ENCODE results near the gene SH3GL3. TPM values are rescaled to one million over a fixed set of nuclear protein-coding genes. Genes with fewer than 3 reads are reported as not detected.

Gene SH3GL3
- total and polyA plus RNA-seq, 10 donors: 0.06 TPM; not detected in 9

- Histone ChIP-seq H3K27me3 (replicated peaks in 1 of 7) (peaks cover 0 to 8% (median 0%) of the 10 kb centered on the region in 7 donors), H3K27ac (no peak overlapping the region), H3K9me3 (peaks cover 0 to 22% (median 13%) of the 10 kb centered on the region in 8 donors), H3K36me3 (no peaks in the 10 kb centered on the region), H3K4me1 (no peaks in the 10 kb centered on the region), H3K4me3 (no peak overlapping the region)
- 81 to 85% (median 83%) methylated on average over 2 of the region's 2 CpGs for WGBS, 5 donors
- DNase-seq: no peak
- intact Hi-C loops (cut with DNase I; ENCODE audit: low total_unique reads): no loop called here
- TF ChIP-seq POLR2A (IDR thresholded peaks at IDR 0.05): no peak
- TF ChIP-seq CTCF (IDR thresholded peaks at IDR 0.05 in 8 of 11, conservative IDR thresholded peaks at IDR 0.05 in 3 of 11): no peak
- TF ChIP-seq POLR2AphosphoS5 (IDR thresholded peaks at IDR 0.05): no peak
Observed at GRCh38 chr15:83598031-83598430, 150.9 kb downstream of the SH3GL3 start.

GRCh38 chr15:83602021-83602420 lies 154.9 kb downstream of the SH3GL3 start:
- 83 to 94% (median 90%) methylated on average over 2 of the region's 2 CpGs for WGBS, 5 donors
- TF ChIP-seq POLR2A (IDR thresholded peaks at IDR 0.05) (no peak), POLR2AphosphoS5 (IDR thresholded peaks at IDR 0.05) (no peak), CTCF (IDR thresholded peaks at IDR 0.05 in 8 of 11, conservative IDR thresholded peaks at IDR 0.05 in 3 of 11) (no peak)
- no peak overlapping the region for H3K27ac ChIP-seq
- H3K27me3 ChIP-seq (replicated peaks in 1 of 7): peaks cover 0 to 13% (median 0%) of the 10 kb centered on the region in 7 donors
- DNase-seq: no peak
- no peaks in the 10 kb centered on the region for H3K4me1 ChIP-seq
- H3K36me3 ChIP-seq: no peaks in the 10 kb centered on the region
- no peak overlapping the region for H3K4me3 ChIP-seq
- intact Hi-C loops (cut with DNase I; ENCODE audit: low total_unique reads): no loop called here
- peaks cover 0 to 22% (median 13%) of the 10 kb centered on the region in 8 donors for H3K9me3 ChIP-seq

GRCh38 chr15:83604549-83604948 lies 157.4 kb downstream of the SH3GL3 start:
- Histone ChIP-seq H3K27ac (no peak overlapping the region), H3K9me3 (peaks cover 0 to 18% (median 6%) of the 10 kb centered on the region in 8 donors), H3K4me1 (no peaks in the 10 kb centered on the region), H3K4me3 (no peak overlapping the region), H3K36me3 (no peaks in the 10 kb centered on the region), H3K27me3 (replicated peaks in 1 of 7) (peaks cover 0 to 13% (median 0%) of the 10 kb centered on the region in 7 donors)
- no peak for DNase-seq
- 72 to 91% (median 82%) methylated on average over 1 of the region's 1 CpG for WGBS, 5 donors
- TF ChIP-seq POLR2A (IDR thresholded peaks at IDR 0.05) (no peak), CTCF (IDR thresholded peaks at IDR 0.05 in 8 of 11, conservative IDR thresholded peaks at IDR 0.05 in 3 of 11) (no peak), POLR2AphosphoS5 (IDR thresholded peaks at IDR 0.05) (no peak)
- intact Hi-C loops (cut with DNase I; ENCODE audit: low total_unique reads): no loop called here

GRCh38 chr15:83605111-83605945 lies 158.2 kb downstream of the SH3GL3 start:
- Histone ChIP-seq H3K9me3 (peaks cover 0 to 10% (median under 1%) of the 10 kb centered on the region in 8 donors), H3K27me3 (replicated peaks in 1 of 7) (peaks cover 0 to 13% (median 0%) of the 10 kb centered on the region in 7 donors), H3K4me3 (no peak overlapping the region), H3K27ac (no peak overlapping the region), H3K4me1 (no peaks in the 10 kb centered on the region), H3K36me3 (no peaks in the 10 kb centered on the region)
- intact Hi-C loops (cut with DNase I; ENCODE audit: low total_unique reads): no loop called here
- TF ChIP-seq CTCF (IDR thresholded peaks at IDR 0.05 in 8 of 11, conservative IDR thresholded peaks at IDR 0.05 in 3 of 11) (no peak), POLR2AphosphoS5 (IDR thresholded peaks at IDR 0.05) (no peak), POLR2A (IDR thresholded peaks at IDR 0.05) (no peak)
- no peak for DNase-seq
- 52 to 74% (median 66%) methylated on average over 7 of the region's 7 CpGs for WGBS, 5 donors
